ENCODE results near the gene CSN1S1. TPM values are rescaled to one million over a fixed set of nuclear protein-coding genes. Genes with fewer than 3 reads are reported as not detected.
"Not testable (repeated sequence)": the region's sequence is repeated elsewhere in the genome, so short reads cannot be mapped to it uniquely, and the experiment has no call there.

Gene CSN1S1
- total RNA-seq, result not detected

GRCh38 chr4:69930768-69931167 is at the start of gene CSN1S1:
Gene CSN1S1, plus strand, starts transcription at chr4:69931068. Its CDS starts 1,488 bp downstream, at chr4:69932556.
- Histone ChIP-seq H3K27me3 (ENCODE audit: insufficient read depth, low read length) (no peaks in the 10 kb centered on the region), H3K4me1 (ENCODE audit: insufficient read depth, low read length) (no peaks in the 10 kb centered on the region), H3K4me3 (ENCODE audit: low read length) (no peak within 1 kb of the TSS), H3K9me3 (ENCODE audit: low read depth, low read length) (no peaks in the 10 kb centered on the region)

GRCh38 chr4:69881173-69881773 is 49.6 kb upstream of the CSN1S1 start:
- Histone ChIP-seq H3K4me3 (ENCODE audit: low read length) (no peak overlapping the region), H3K4me1 (ENCODE audit: insufficient read depth, low read length) (no peaks in the 10 kb centered on the region), H3K9me3 (ENCODE audit: low read depth, low read length) (no peaks in the 10 kb centered on the region), H3K27me3 (ENCODE audit: insufficient read depth, low read length) (no peaks in the 10 kb centered on the region)

- no peaks in the 10 kb centered on the region for H3K9me3 ChIP-seq (ENCODE audit: low read depth, low read length)
- no peak overlapping the region for H3K4me3 ChIP-seq (ENCODE audit: low read length)
- no peaks in the 10 kb centered on the region for H3K27me3 ChIP-seq (ENCODE audit: insufficient read depth, low read length)
- no peaks in the 10 kb centered on the region for H3K4me1 ChIP-seq (ENCODE audit: insufficient read depth, low read length)
Observed at GRCh38 chr4:69882150-69882549, 48.7 kb upstream of the CSN1S1 start.

- H3K9me3 ChIP-seq (ENCODE audit: low read depth, low read length), result no peaks in the 10 kb centered on the region
- H3K4me3 ChIP-seq (ENCODE audit: low read length), result no peak overlapping the region
- H3K4me1 ChIP-seq (ENCODE audit: insufficient read depth, low read length), result no peaks in the 10 kb centered on the region
- no peaks in the 10 kb centered on the region for H3K27me3 ChIP-seq (ENCODE audit: insufficient read depth, low read length)
Observed at GRCh38 chr4:69888336-69888735, 42.5 kb upstream of the CSN1S1 start.

GRCh38 chr4:69894186-69894585 is 36.7 kb upstream of the CSN1S1 start:
- no peaks in the 10 kb centered on the region for H3K9me3 ChIP-seq (ENCODE audit: low read depth, low read length)
- H3K27me3 ChIP-seq (ENCODE audit: insufficient read depth, low read length), result peaks cover 2% of the 10 kb centered on the region
- H3K4me3 ChIP-seq (ENCODE audit: low read length), result no peak overlapping the region
- H3K4me1 ChIP-seq (ENCODE audit: insufficient read depth, low read length), result no peaks in the 10 kb centered on the region

GRCh38 chr4:69894721-69895120 is 36.1 kb upstream of the CSN1S1 start:
- H3K4me3 ChIP-seq (ENCODE audit: low read length), result no peak overlapping the region
- H3K9me3 ChIP-seq (ENCODE audit: low read depth, low read length), result no peaks in the 10 kb centered on the region
- H3K27me3 ChIP-seq (ENCODE audit: insufficient read depth, low read length), result peaks cover 2% of the 10 kb centered on the region
- H3K4me1 ChIP-seq (ENCODE audit: insufficient read depth, low read length), result no peaks in the 10 kb centered on the region

- H3K27me3 ChIP-seq (ENCODE audit: insufficient read depth, low read length), result peaks cover 2% of the 10 kb centered on the region
- H3K4me3 ChIP-seq (ENCODE audit: low read length), result no peak overlapping the region
- no peaks in the 10 kb centered on the region for H3K9me3 ChIP-seq (ENCODE audit: low read depth, low read length)
- no peaks in the 10 kb centered on the region for H3K4me1 ChIP-seq (ENCODE audit: insufficient read depth, low read length)
Observed at GRCh38 chr4:69896530-69897116, 34.2 kb upstream of the CSN1S1 start.

- no peaks in the 10 kb centered on the region for H3K9me3 ChIP-seq (ENCODE audit: low read depth, low read length)
- H3K4me1 ChIP-seq (ENCODE audit: insufficient read depth, low read length), result no peaks in the 10 kb centered on the region
- H3K4me3 ChIP-seq (ENCODE audit: low read length), result no peak overlapping the region
Observed at GRCh38 chr4:69907151-69907550, 23.7 kb upstream of the CSN1S1 start.

GRCh38 chr4:69909195-69909594 is 21.7 kb upstream of the CSN1S1 start:
- Histone ChIP-seq H3K9me3 (ENCODE audit: low read depth, low read length) (no peaks in the 10 kb centered on the region), H3K27me3 (ENCODE audit: insufficient read depth, low read length) (no peaks in the 10 kb centered on the region), H3K4me3 (ENCODE audit: low read length) (no peak overlapping the region), H3K4me1 (ENCODE audit: insufficient read depth, low read length) (no peaks in the 10 kb centered on the region)

More at GRCh38 chr4:69907151-69907550, 23.7 kb upstream of the CSN1S1 start:
- H3K27me3 ChIP-seq (ENCODE audit: insufficient read depth, low read length), result no peaks in the 10 kb centered on the region

GRCh38 chr4:69910016-69910782 is 20.7 kb upstream of the CSN1S1 start:
- Histone ChIP-seq H3K4me3 (ENCODE audit: low read length) (no peak overlapping the region), H3K9me3 (ENCODE audit: low read depth, low read length) (no peaks in the 10 kb centered on the region), H3K4me1 (ENCODE audit: insufficient read depth, low read length) (no peaks in the 10 kb centered on the region), H3K27me3 (ENCODE audit: insufficient read depth, low read length) (no peaks in the 10 kb centered on the region)

GRCh38 chr4:69920874-69921273 is 10.0 kb upstream of the CSN1S1 start:
- H3K9me3 ChIP-seq (ENCODE audit: low read depth, low read length), result no peaks in the 10 kb centered on the region
- H3K4me1 ChIP-seq (ENCODE audit: insufficient read depth, low read length), result no peaks in the 10 kb centered on the region
- H3K27me3 ChIP-seq (ENCODE audit: insufficient read depth, low read length), result no peaks in the 10 kb centered on the region
- H3K4me3 ChIP-seq (ENCODE audit: low read length), result no peak overlapping the region

- not testable (repeated sequence) for H3K27me3 ChIP-seq (ENCODE audit: insufficient read depth, low read length); H3K9me3 ChIP-seq (ENCODE audit: low read depth, low read length); H3K4me3 ChIP-seq (ENCODE audit: low read length)
Observed at GRCh38 chr4:69923782-69924410, 7.0 kb upstream of the CSN1S1 start.

GRCh38 chr4:69934150-69934549 is 3.3 kb downstream of the CSN1S1 start:
- Histone ChIP-seq H3K4me1 (ENCODE audit: insufficient read depth, low read length) (no peaks in the 10 kb centered on the region), H3K4me3 (ENCODE audit: low read length) (no peak overlapping the region)

More at GRCh38 chr4:69923782-69924410, 7.0 kb upstream of the CSN1S1 start:
- H3K4me1 ChIP-seq (ENCODE audit: insufficient read depth, low read length), result not testable (repeated sequence)

GRCh38 chr4:69936566-69936965 is 5.7 kb downstream of the CSN1S1 start:
- H3K27me3 ChIP-seq (ENCODE audit: insufficient read depth, low read length), result no peaks in the 10 kb centered on the region
- no peaks in the 10 kb centered on the region for H3K4me1 ChIP-seq (ENCODE audit: insufficient read depth, low read length)
- H3K4me3 ChIP-seq (ENCODE audit: low read length), result no peak overlapping the region
- no peaks in the 10 kb centered on the region for H3K9me3 ChIP-seq (ENCODE audit: low read depth, low read length)

More at GRCh38 chr4:69934150-69934549, 3.3 kb downstream of the CSN1S1 start:
- Histone ChIP-seq H3K9me3 (ENCODE audit: low read depth, low read length) (no peaks in the 10 kb centered on the region), H3K27me3 (ENCODE audit: insufficient read depth, low read length) (no peaks in the 10 kb centered on the region)

GRCh38 chr4:69951602-69952001 is 20.7 kb downstream of the CSN1S1 start:
- no peaks in the 10 kb centered on the region for H3K27me3 ChIP-seq (ENCODE audit: insufficient read depth, low read length)
- H3K9me3 ChIP-seq (ENCODE audit: low read depth, low read length), result no peaks in the 10 kb centered on the region
- H3K4me1 ChIP-seq (ENCODE audit: insufficient read depth, low read length), result no peaks in the 10 kb centered on the region
- H3K4me3 ChIP-seq (ENCODE audit: low read length), result no peak overlapping the region

Data from mononuclear cell (primary cell).